NB4 (cell line): Measurements from ENCODE around the gene PLEKHG7.

ENCODE experiments used
- CTCF ChIP-seq: IDR thresholded peaks from one replicate; pipeline ENCODE4 v1.5.1; 2012; ENCODE audit warnings: low read depth, low read length
- POLR2A ChIP-seq: IDR thresholded peaks from 2 replicates; pipeline ENCODE4 v1.6.1; 2011; ENCODE audit warnings: mild to moderate bottlenecking; ENCODE audit not compliant: insufficient read length; ENCODE audit errors: extremely low read depth

GRCh38 chr12:92794814-92795213 is 92.0 kb downstream of the PLEKHG7 start:
- TF ChIP-seq POLR2A (no peak), CTCF (no peak)
